ENCODE measurements around the gene SLC22A7.

The SLC22A7 gene

DNA sequence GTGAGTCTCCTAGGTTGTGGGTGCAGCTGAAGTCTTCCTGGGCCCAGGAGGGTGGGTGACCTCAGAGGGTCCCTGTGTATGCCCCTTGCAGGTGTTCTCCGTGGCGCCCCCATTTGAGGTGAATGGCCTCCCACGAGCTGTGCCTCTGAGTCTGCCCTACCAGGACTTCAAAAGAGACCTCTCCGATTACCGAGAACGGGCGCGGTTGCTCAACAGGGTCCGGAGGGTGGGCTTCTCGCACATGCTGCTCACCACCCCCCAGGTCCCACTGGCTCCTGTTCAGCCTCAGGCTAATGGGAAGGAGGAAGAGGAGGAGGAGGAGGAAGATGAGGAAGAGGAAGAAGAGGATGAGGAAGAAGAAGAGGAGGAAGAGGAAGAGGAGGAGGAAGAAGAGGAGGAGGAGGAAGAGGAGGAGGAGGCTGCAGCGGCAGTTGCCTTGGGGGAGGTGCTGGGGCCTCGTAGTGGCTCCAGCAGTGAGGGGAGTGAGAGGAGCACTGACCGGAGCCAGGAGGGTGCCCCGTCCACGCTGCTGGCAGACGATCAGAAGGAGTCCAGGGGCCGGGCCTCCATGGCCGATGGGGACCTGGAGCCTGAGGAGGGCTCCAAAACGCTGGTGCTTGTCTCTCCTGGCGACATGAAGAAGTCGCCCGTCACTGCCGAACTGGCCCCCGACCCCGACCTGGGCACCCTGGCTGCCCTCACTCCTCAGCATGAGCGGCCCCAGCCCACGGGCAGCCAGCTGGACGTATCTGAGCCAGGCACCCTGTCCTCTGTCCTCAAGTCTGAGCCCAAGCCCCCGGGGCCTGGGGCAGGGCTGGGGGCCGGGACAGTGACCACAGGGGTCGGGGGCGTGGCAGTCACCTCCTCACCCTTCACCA lies 15.2 kb upstream of the SLC22A7 start:
- in situ Hi-C loops (cut with MboI; ENCODE audit: low sequenced_read_pairs): no loop called here

GRCh38 chr6:43283514-43283901 lies 14.6 kb upstream of the SLC22A7 start:
- in situ Hi-C loops (cut with MboI; ENCODE audit: low sequenced_read_pairs): no loop called here

DNA sequence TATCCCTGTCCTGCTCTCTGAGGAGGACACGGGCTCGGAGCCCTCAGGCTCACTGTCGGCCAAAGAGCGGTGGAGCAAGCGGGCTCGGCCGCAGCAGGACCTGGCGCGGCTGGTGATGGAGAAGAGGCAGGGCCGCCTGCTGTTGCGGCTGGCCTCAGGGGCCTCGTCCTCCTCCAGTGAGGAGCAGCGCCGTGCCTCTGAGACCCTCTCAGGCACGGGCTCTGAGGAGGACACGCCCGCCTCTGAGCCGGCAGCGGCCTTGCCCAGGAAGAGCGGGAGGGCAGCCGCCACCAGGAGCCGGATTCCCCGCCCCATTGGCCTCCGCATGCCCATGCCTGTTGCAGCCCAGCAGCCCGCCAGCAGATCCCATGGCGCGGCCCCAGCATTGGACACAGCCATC lies 14.2 kb upstream of the SLC22A7 start:
- in situ Hi-C loops (cut with MboI; ENCODE audit: low sequenced_read_pairs): no loop called here

- in situ Hi-C loops (cut with MboI; ENCODE audit: low sequenced_read_pairs): no loop called here
These were observed 12.9 kb upstream of the SLC22A7 start for GRCh38 chr6:43284991-43285781.

DNA sequence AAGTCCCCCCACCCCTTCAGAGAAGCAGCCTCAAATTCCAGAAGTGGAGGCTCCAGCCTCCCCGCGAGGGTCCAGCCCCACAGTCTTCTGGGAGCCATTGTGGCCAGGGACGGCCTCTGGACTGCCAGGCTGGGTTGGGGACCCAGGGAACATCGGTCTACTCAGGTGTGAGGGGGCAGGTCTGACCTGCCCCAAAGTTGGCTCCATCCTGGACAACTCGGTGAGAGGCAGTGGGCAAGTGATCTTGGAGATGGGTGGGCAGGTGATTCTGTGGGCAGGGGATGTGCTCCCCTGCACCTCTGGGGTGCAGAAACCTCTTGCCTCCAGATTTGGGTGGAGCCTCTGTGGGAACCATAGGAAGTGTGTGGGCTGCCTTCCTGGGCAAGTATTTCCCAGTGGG lies 12.2 kb upstream of the SLC22A7 start:
- in situ Hi-C loops (cut with MboI; ENCODE audit: low sequenced_read_pairs): no loop called here

- in situ Hi-C loops (cut with MboI; ENCODE audit: low sequenced_read_pairs): no loop called here
These were observed 11.5 kb upstream of the SLC22A7 start for GRCh38 chr6:43286456-43286979.

DNA sequence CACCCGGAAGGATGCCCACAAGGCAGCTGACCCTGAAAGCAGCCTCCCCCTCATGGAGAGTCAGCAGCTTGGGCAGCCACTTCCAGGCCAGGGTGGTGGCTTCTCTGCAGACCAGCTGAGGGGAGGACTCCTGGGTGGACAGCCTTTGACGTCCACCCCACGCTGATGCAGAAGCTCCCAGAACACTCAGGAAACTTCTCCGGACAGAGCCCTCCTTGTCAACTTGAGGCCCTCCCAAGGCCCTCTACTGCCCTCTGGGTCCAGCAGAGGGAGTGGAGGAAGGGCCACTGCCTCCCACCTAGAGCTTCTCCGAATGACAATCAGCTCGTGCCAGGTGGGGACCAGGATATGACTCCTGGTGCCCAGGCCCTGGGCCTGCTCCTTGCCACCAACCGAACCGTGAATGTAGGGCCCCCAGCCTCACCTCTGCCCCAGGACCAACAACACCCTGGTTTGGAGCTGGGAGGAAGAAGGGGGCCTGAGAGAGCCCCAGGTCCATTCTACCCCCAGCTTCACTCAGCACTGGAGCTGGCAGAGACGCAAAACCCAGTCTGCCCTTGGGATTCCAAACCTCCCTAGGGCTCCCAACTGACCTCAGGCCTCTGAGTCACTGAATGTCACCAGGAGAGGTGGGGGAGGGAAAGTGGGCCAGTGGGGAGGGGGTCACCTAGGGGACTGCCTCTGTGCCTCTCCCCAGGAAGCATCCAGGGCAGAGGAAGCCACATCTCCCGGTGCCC lies 10.9 kb upstream of the SLC22A7 start:
- in situ Hi-C loops (cut with MboI; ENCODE audit: low sequenced_read_pairs): no loop called here

- in situ Hi-C loops (cut with MboI; ENCODE audit: low sequenced_read_pairs): no loop called here
These were observed 10.1 kb upstream of the SLC22A7 start for GRCh38 chr6:43287717-43288679.

- in situ Hi-C loops (cut with MboI; ENCODE audit: low sequenced_read_pairs): no loop called here
These were observed 7.6 kb upstream of the SLC22A7 start for GRCh38 chr6:43290339-43290904.

DNA sequence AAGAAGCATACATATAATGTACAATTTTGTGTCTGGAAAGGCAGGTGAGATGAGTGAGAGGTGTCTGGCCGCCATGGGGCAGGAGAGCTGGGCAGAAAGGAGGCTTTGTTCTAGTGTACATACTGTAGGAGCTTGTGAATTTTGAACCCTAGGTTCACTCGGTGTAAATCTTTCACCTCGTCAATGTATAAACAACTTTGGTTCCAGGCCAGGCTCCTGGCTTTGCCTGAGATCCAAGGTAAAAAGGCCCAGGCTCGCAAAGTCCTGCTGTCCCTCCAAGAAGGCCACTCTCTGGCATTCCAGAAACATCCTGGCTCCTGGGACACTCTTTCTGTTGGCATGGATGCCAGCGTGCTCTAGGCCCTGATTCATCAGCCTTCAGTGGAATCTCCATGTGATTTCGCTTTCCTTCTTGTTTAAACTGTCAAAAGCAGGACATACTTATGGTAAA lies 7.1 kb upstream of the SLC22A7 start:
- in situ Hi-C loops (cut with MboI; ENCODE audit: low sequenced_read_pairs): no loop called here

- in situ Hi-C loops (cut with MboI; ENCODE audit: low sequenced_read_pairs): no loop called here
These were observed 6.4 kb upstream of the SLC22A7 start for GRCh38 chr6:43291708-43292107.

GRCh38 chr6:43292341-43292740 lies 5.7 kb upstream of the SLC22A7 start:
- in situ Hi-C loops (cut with MboI; ENCODE audit: low sequenced_read_pairs): no loop called here

- in situ Hi-C loops (cut with MboI; ENCODE audit: low sequenced_read_pairs): no loop called here
These were observed 5.2 kb upstream of the SLC22A7 start for GRCh38 chr6:43292763-43293318.

- in situ Hi-C loops (cut with MboI; ENCODE audit: low sequenced_read_pairs): no loop called here
These were observed 4.4 kb upstream of the SLC22A7 start for GRCh38 chr6:43293698-43294097.

DNA sequence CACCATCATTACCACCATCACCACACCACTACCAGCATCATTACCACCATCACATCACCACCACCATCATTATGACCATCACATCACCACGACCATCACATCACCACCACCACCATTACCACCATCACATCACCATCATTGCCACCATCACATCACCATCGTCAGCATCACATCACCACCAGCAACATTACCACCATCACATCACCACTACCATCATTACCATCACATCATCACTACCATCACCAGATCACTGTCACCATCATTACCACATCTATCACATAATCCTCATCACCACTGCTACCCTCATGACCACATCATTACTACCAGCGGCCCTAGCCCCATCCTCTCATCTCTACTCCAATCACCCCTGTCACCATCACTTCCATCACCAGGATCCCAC lies 3.5 kb upstream of the SLC22A7 start:
- in situ Hi-C loops (cut with MboI; ENCODE audit: low sequenced_read_pairs): no loop called here

- in situ Hi-C loops (cut with MboI; ENCODE audit: low sequenced_read_pairs): no loop called here
These were observed 2.6 kb upstream of the SLC22A7 start for GRCh38 chr6:43295456-43295855.

- in situ Hi-C loops (cut with MboI; ENCODE audit: low sequenced_read_pairs): no loop called here
These were observed 1.1 kb upstream of the SLC22A7 start for GRCh38 chr6:43296780-43297497.

- in situ Hi-C loops (cut with MboI; ENCODE audit: low sequenced_read_pairs): no loop called here
These were observed 691 bp downstream of the SLC22A7 start for GRCh38 chr6:43298565-43299337.

Data from hTERT RPE-1 (cell line).